ENCODE data around the gene KRT2.
"Not testable (repeated sequence)": the region's sequence is repeated elsewhere in the genome, so short reads cannot be mapped to it uniquely, and the experiment has no call there.

The KRT2 gene

GRCh38 chr12:52684431-52684830 is 32.4 kb upstream of the KRT2 start:
- DNase-seq (ENCODE audit: low read depth) = no peak

- DNase-seq (ENCODE audit: low read depth) = no peak
Measured at GRCh38 chr12:52683575-52684300, 31.7 kb upstream of the KRT2 start.

GRCh38 chr12:52682938-52683574 is 31.0 kb upstream of the KRT2 start:
- no peak for DNase-seq (ENCODE audit: low read depth)

GRCh38 chr12:52682381-52682660 is 30.3 kb upstream of the KRT2 start:
- no peak for DNase-seq (ENCODE audit: low read depth)

- DNase-seq (ENCODE audit: low read depth) = no peak
Measured at GRCh38 chr12:52681526-52682380, 29.7 kb upstream of the KRT2 start.

- DNase-seq (ENCODE audit: low read depth) = no peak
Measured at GRCh38 chr12:52680363-52680762, 28.4 kb upstream of the KRT2 start, which contains the start of gene KRT1. Gene KRT1, minus strand, starts transcription at chr12:52680407. Its CDS starts 59 bp downstream, at chr12:52680348.

GRCh38 chr12:52679875-52680274 is 27.9 kb upstream of the KRT2 start:
- DNase-seq (ENCODE audit: low read depth) = no peak

GRCh38 chr12:52677671-52678070 is 25.7 kb upstream of the KRT2 start:
- no peak for DNase-seq (ENCODE audit: low read depth)

- no peak for DNase-seq (ENCODE audit: low read depth)
Measured at GRCh38 chr12:52677126-52677525, 25.1 kb upstream of the KRT2 start.

GRCh38 chr12:52676163-52676562 is 24.2 kb upstream of the KRT2 start:
- DNase-seq (ENCODE audit: low read depth) = no peak

- no peak for DNase-seq (ENCODE audit: low read depth)
Measured at GRCh38 chr12:52675301-52675701, 23.3 kb upstream of the KRT2 start.

GRCh38 chr12:52674433-52674775 is 22.4 kb upstream of the KRT2 start:
- no peak for DNase-seq (ENCODE audit: low read depth)

GRCh38 chr12:52673713-52674432 is 21.9 kb upstream of the KRT2 start:
- DNase-seq (ENCODE audit: low read depth) = no peak

- DNase-seq (ENCODE audit: low read depth) = no peak
Measured at GRCh38 chr12:52673217-52673616, 21.2 kb upstream of the KRT2 start.

GRCh38 chr12:52672321-52672933 is 20.4 kb upstream of the KRT2 start:
- no peak for DNase-seq (ENCODE audit: low read depth)

- DNase-seq (ENCODE audit: low read depth) = no peak
Measured at GRCh38 chr12:52670961-52671360, 18.9 kb upstream of the KRT2 start.

- DNase-seq (ENCODE audit: low read depth) = no peak
Measured at GRCh38 chr12:52670506-52670905, 18.5 kb upstream of the KRT2 start.

- not testable (repeated sequence) for DNase-seq (ENCODE audit: low read depth)
Measured at GRCh38 chr12:52669941-52670340, 17.9 kb upstream of the KRT2 start.

- no peak for DNase-seq (ENCODE audit: low read depth)
Measured at GRCh38 chr12:52669426-52669825, 17.4 kb upstream of the KRT2 start.

GRCh38 chr12:52667931-52668330 is 15.9 kb upstream of the KRT2 start:
- DNase-seq (ENCODE audit: low read depth) = no peak

GRCh38 chr12:52667509-52667908 is 15.5 kb upstream of the KRT2 start:
- no peak for DNase-seq (ENCODE audit: low read depth)

- DNase-seq (ENCODE audit: low read depth) = no peak
Measured at GRCh38 chr12:52666471-52666870, 14.5 kb upstream of the KRT2 start.

All from stromal cell of bone marrow (primary cell).